UCSD-AML1 (cell line): ENCODE data around the gene ARHGAP22.
A peak's percentile ranks its signal among the peaks of the same experiment; 100 is the strongest.

Experiments
- DNase-seq: peaks from one replicate; lab custom pipeline; 2025; ENCODE audit not compliant: unreplicated experiment; lab: John Stamatoyannopoulos, UW

Gene ARHGAP22

GRCh38 chr10:48468130-48468790 is 136.6 kb downstream of the ARHGAP22 start:
- DNase-seq: peak; percentile 62

GRCh38 chr10:48467669-48468068 is 137.2 kb downstream of the ARHGAP22 start:
- DNase-seq: no peak

GRCh38 chr10:48466611-48467240 is 138.1 kb downstream of the ARHGAP22 start:
- no peak for DNase-seq

GRCh38 chr10:48465860-48466521 is 138.9 kb downstream of the ARHGAP22 start:
- DNase-seq: no peak

- no peak for DNase-seq
Measured at GRCh38 chr10:48464871-48465736, 139.8 kb downstream of the ARHGAP22 start.

GRCh38 chr10:48464121-48464870 is 140.6 kb downstream of the ARHGAP22 start:
- DNase-seq: no peak

GRCh38 chr10:48463318-48464003 is 141.4 kb downstream of the ARHGAP22 start:
- DNase-seq: no peak

GRCh38 chr10:48462482-48463020 is 142.3 kb downstream of the ARHGAP22 start:
- no peak for DNase-seq

- DNase-seq: no peak
Measured at GRCh38 chr10:48461623-48462481, 143.0 kb downstream of the ARHGAP22 start.

GRCh38 chr10:48460182-48460581 is 144.7 kb downstream of the ARHGAP22 start:
- DNase-seq: no peak

GRCh38 chr10:48459270-48460150 is 145.4 kb downstream of the ARHGAP22 start:
- DNase-seq: peak; percentile 88

- DNase-seq: no peak
Measured at GRCh38 chr10:48458662-48459048, 146.2 kb downstream of the ARHGAP22 start.

- DNase-seq: no peak
Measured at GRCh38 chr10:48457949-48458661, 146.8 kb downstream of the ARHGAP22 start.

- DNase-seq: no peak
Measured at GRCh38 chr10:48456808-48457761, 147.8 kb downstream of the ARHGAP22 start.

GRCh38 chr10:48456361-48456804 is 148.5 kb downstream of the ARHGAP22 start:
- DNase-seq: peak; percentile 86
